A549 (cell line): ENCODE results near the gene PPP2R2D.

Experiments
- TF ChIP-seq, protein P1 (sequence below): fragments of >200 bp; sonication (Bioruptor Twin); formaldehyde crosslinking; IDR thresholded peaks from 3 replicates; pipeline ENCODE4 v1.5.1; 2016
- TF ChIP-seq, protein P2 (sequence below): IDR thresholded peaks from 2 replicates; pipeline ENCODE4 v1.6.1; 2012

DNA sequence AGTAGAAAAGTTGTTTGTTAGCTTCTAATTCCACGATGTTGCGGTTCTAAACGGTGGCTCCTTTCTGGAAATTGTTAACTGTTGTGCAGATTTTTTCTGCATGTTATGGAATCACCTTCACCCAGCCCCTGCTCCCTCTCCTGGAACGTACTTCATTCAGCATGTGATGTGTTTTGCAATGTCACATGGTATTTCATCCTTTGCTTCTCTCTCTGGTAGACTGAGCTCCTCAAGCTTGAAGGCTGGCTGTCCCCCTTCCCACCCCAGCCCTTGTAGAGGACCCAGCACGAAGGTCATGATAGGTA is 4.4 kb downstream of the PPP2R2D start:
- TF ChIP-seq, protein P1, sequence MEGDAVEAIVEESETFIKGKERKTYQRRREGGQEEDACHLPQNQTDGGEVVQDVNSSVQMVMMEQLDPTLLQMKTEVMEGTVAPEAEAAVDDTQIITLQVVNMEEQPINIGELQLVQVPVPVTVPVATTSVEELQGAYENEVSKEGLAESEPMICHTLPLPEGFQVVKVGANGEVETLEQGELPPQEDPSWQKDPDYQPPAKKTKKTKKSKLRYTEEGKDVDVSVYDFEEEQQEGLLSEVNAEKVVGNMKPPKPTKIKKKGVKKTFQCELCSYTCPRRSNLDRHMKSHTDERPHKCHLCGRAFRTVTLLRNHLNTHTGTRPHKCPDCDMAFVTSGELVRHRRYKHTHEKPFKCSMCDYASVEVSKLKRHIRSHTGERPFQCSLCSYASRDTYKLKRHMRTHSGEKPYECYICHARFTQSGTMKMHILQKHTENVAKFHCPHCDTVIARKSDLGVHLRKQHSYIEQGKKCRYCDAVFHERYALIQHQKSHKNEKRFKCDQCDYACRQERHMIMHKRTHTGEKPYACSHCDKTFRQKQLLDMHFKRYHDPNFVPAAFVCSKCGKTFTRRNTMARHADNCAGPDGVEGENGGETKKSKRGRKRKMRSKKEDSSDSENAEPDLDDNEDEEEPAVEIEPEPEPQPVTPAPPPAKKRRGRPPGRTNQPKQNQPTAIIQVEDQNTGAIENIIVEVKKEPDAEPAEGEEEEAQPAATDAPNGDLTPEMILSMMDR, result no peak
- TF ChIP-seq, protein P2, sequence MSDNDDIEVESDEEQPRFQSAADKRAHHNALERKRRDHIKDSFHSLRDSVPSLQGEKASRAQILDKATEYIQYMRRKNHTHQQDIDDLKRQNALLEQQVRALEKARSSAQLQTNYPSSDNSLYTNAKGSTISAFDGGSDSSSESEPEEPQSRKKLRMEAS, result no peak
